AG10803 (cell line): ENCODE results near the gene KLF2.

ENCODE experiments used
- DNase-seq: peaks from one replicate; pipeline ENCODE4 v3.0.0; 2010; ENCODE audit warnings: low read depth
- H3K4me3 ChIP-seq: 2 replicates; pipeline ENCODE4 v1.5.1; 2011; ENCODE audit warnings: mild to moderate bottlenecking, low read length, control low read depth
- TF ChIP-seq, protein P1 (sequence below): conservative IDR thresholded peaks from 2 replicates; pipeline ENCODE4 v1.5.1; 2011; ENCODE audit warnings: mild to moderate bottlenecking, low read length, control low read depth, inconsistent platforms

Gene KLF2

DNA sequence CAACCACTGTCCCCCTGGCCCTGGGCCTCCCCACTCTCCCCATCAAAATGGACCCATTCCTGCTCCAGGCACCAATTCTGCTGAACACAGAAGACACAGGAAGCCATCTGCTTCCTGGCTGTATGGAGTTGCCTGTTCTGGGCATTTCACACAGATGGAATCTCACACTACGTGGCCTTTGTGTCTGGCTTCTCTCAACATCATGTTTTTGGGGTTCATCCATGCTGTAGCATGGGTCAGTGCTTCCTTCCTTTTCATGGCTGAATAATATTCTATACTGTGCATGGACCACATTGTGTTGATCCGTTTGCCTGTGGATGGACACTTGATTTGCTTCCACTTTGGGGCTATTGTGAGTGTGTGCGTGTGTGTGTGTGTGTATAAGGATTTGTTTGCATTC lies 15.0 kb upstream of the KLF2 start:
- DNase-seq, result no peak
- TF ChIP-seq, protein P1, sequence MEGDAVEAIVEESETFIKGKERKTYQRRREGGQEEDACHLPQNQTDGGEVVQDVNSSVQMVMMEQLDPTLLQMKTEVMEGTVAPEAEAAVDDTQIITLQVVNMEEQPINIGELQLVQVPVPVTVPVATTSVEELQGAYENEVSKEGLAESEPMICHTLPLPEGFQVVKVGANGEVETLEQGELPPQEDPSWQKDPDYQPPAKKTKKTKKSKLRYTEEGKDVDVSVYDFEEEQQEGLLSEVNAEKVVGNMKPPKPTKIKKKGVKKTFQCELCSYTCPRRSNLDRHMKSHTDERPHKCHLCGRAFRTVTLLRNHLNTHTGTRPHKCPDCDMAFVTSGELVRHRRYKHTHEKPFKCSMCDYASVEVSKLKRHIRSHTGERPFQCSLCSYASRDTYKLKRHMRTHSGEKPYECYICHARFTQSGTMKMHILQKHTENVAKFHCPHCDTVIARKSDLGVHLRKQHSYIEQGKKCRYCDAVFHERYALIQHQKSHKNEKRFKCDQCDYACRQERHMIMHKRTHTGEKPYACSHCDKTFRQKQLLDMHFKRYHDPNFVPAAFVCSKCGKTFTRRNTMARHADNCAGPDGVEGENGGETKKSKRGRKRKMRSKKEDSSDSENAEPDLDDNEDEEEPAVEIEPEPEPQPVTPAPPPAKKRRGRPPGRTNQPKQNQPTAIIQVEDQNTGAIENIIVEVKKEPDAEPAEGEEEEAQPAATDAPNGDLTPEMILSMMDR, result no peak
- H3K4me3 ChIP-seq, result no peak overlapping the region

DNA sequence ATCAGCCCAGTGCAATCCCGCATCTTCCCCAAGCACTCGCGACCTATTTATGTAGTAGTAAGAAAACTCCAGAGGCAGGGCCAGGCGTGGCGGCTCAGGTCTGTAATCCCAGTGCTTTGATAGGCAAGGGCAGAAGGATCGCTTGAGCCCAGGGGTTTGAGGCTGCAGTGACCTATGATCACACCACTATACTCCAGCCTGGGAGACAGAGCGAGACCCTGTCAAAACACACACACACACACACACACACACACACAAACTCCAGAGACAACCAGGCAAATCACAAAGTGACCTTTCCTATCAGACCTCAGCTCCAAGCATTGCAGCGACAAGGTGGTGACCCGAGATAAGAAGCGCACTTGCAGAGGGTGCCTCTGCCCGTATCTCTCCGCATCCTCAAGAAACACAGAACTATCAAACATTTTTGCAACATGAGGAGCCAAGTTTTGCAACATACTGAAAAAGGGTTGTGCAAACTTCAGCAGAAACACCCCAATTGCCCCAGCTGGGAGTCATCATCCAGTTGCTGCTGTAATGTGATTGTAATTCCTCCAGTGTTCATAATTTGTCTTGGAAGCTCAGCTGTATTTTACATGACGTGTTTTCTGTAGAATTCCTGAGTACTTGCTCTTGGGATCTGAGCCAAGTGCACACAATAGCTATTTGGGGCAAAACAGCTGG lies 8.7 kb upstream of the KLF2 start:
- DNase-seq, result peak; percentile 99
- TF ChIP-seq, protein P1, result no peak
- H3K4me3 ChIP-seq, result no peak overlapping the region

DNA sequence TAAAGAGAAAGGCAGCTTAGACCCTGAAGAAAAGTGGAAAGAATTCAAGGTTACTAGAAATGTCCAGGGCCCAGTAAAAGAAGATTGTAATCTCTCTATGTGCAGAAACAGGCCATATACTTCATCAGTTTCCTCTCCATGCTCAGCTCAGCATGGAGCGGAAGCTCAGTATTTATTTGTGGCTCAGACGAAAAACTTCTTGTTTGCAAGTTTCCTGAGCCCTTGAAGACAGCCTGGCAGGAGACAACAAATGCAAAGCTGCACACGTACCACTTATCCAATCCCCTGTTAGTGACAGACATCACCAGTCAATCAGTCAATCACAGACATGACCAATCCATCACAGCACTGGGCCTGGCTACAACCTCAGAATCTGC lies 8.1 kb upstream of the KLF2 start:
- no peak for DNase-seq
- H3K4me3 ChIP-seq, result no peak overlapping the region; the same call in 1 of the 2 replicates
- TF ChIP-seq, protein P1, result 0 out of 2 replicates have a peak, but pooled peaks have one; percentile 1

DNA sequence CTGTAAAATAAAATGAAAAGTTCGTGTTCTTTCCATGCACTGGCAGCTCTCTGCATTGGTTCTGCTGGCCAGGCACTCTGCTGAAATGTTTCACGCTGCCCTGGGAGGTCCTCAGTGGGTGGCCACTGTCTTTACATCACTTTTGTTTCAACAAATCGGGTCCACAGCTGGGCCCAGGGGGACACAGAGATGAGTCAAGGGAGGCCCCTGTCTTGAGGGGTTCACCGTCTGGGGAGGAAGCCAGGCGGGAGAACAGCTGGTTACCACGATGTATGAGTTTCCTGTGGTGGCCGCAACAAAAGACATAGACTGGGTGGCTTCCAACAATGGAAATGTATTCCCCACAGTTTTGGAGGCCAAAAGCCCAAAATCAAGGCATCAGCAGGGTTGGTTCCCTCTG lies 5.1 kb upstream of the KLF2 start:
- TF ChIP-seq, protein P1, result no peak
- DNase-seq, result peak; percentile 23
- no peak overlapping the region for H3K4me3 ChIP-seq

DNA sequence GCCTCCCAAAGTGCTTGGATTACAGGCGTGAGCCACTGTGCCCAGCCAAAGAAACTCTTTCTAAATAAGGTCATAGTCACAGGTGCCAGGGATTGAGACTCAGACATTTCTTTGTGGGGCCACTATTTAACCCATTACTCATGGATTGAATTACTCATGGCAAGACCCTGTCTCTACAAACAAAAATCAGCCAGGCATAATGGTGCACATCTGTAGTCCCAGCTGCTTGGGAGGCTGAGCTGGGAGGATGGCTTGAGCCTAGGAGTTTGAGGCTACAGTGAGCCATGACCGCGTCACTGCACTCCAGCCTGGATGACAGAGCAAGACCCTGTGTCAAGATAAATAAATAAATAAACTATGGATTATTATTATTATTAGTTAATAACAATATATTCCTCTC lies 3.6 kb upstream of the KLF2 start:
- no peak overlapping the region for H3K4me3 ChIP-seq
- no peak for DNase-seq
- TF ChIP-seq, protein P1, result no peak

DNA sequence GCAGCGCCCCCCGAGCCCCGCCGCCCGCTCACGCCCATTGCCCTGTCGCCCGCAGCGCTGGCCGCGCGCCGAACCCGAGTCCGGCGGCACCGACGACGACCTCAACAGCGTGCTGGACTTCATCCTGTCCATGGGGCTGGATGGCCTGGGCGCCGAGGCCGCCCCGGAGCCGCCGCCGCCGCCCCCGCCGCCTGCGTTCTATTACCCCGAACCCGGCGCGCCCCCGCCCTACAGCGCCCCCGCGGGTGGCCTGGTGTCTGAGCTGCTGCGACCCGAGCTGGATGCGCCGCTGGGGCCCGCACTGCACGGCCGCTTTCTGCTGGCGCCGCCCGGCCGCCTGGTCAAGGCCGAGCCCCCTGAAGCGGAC lies 518 bp downstream of the KLF2 start:
- DNase-seq, result peak; percentile 31
- TF ChIP-seq, protein P1, result 0 out of 2 replicates have a peak, but pooled peaks have one; percentile 4
- peak overlapping the region; percentile 85 for H3K4me3 ChIP-seq

DNA sequence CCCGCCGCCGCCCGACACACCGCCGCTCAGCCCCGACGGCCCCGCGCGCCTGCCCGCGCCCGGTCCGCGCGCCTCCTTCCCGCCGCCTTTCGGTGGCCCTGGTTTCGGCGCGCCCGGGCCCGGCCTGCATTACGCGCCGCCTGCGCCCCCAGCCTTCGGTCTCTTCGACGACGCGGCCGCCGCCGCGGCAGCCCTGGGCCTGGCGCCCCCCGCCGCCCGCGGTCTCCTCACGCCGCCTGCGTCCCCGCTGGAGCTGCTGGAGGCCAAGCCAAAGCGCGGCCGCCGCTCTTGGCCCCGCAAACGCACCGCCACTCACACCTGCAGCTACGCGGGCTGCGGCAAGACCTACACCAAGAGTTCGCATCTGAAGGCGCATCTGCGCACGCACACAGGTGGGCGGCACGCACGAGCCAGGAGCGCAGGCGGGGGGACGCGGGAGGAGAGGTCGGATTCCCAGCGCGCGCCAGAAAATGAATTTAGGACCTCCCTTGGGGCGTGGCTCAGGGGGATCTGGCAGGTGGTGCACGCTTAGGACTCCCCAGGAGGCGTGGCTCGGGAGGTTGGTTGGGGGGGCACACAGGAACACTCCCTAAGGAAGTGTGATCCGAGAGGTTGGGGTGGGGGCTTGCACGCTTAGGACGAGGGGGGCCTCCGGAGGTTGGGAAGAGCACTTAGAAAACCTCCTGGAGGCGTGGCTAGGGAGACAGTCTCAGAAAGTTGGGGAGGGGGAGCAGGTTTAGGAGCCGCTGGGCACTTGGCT lies 1.2 kb downstream of the KLF2 start:
- H3K4me3 ChIP-seq, result peak overlapping the region; percentile 85
- peak; percentile 35 for DNase-seq
- TF ChIP-seq, protein P1, result no peak
